Ascending aorta (tissue), 2 donors: ENCODE data around the gene CNPY2. TPM values are rescaled to one million over a fixed set of nuclear protein-coding genes. Genes with fewer than 3 reads are reported as not detected.
"Not testable (repeated sequence)": the region's sequence is repeated elsewhere in the genome, so short reads cannot be mapped to it uniquely, and the experiment has no call there.

ENCODE experiments used
- DNase-seq, 2 donors: peaks; one replicate each; pipeline ENCODE4 v3.0.0-alpha.2; 2019; ENCODE audit warnings: low spot score in 2 of 2
- H3K27ac ChIP-seq, 2 donors: fragments of 200-600 bp; sonication (generic); one replicate each; pipeline ENCODE4 v1.5.1; 2016 to 2017; ENCODE audit warnings: mild to moderate bottlenecking in 1 of 2
- H3K27me3 ChIP-seq: fragments of 200-600 bp; sonication (generic); one replicate; pipeline ENCODE4 v1.5.1; 2017
- H3K36me3 ChIP-seq, 2 donors: fragments of 200-600 bp; sonication (generic); one replicate each; pipeline ENCODE4 v1.5.1; 2016
- H3K4me1 ChIP-seq, 2 donors: fragments of 200-600 bp; sonication (generic); one replicate each; pipeline ENCODE4 v1.5.1; 2016 to 2017; ENCODE audit warnings: mild to moderate bottlenecking in 1 of 2
- H3K4me3 ChIP-seq, 2 donors: fragments of 200-600 bp; sonication (generic); one replicate each; pipeline ENCODE4 v1.5.1; 2016 to 2017; ENCODE audit warnings: mild to moderate bottlenecking in 1 of 2
- H3K9me3 ChIP-seq, 2 donors: fragments of 200-600 bp; sonication (generic); one replicate each; pipeline ENCODE4 v1.5.1; 2016
- intact Hi-C: fragments of 100-400 bp; cut with DNase I; formaldehyde crosslinking; loops from one replicate; pipeline ENCODE4 v1.15.1; 2023
- total RNA-seq: library from RNA; depleted of rRNA; stranded (reverse); fragments of >200 nt; gene quantifications from one replicate; pipeline ENCODE4 v1.1.0, GENCODE V29; 2016
- TF ChIP-seq, protein P1 (sequence below), 3 experiments: fragments of 200-600 bp in 2 of 3; fragments of 450-650 bp in 1 of 3; sonication (generic) in 2 of 3; IDR thresholded peaks; one replicate each; pipeline ENCODE4 v1.5.1; 2016 to 2019; ENCODE audit warnings: antibody characterized with exemption in 3 of 3, mild to moderate bottlenecking in 1 of 3, moderate library complexity in 1 of 3

Gene CNPY2
- total RNA-seq, 1 donor from 2014 or later, result 34.6 TPM

GRCh38 chr12:56271031-56271430 lies 44.8 kb downstream of the CNPY2 start:
- intact Hi-C loops, result no loop called here
- peaks cover 0 to 10% of the 10 kb centered on the region in 2 donors for H3K4me1 ChIP-seq
- H3K27me3 ChIP-seq, result no peaks in the 10 kb centered on the region
- TF ChIP-seq, protein P1, sequence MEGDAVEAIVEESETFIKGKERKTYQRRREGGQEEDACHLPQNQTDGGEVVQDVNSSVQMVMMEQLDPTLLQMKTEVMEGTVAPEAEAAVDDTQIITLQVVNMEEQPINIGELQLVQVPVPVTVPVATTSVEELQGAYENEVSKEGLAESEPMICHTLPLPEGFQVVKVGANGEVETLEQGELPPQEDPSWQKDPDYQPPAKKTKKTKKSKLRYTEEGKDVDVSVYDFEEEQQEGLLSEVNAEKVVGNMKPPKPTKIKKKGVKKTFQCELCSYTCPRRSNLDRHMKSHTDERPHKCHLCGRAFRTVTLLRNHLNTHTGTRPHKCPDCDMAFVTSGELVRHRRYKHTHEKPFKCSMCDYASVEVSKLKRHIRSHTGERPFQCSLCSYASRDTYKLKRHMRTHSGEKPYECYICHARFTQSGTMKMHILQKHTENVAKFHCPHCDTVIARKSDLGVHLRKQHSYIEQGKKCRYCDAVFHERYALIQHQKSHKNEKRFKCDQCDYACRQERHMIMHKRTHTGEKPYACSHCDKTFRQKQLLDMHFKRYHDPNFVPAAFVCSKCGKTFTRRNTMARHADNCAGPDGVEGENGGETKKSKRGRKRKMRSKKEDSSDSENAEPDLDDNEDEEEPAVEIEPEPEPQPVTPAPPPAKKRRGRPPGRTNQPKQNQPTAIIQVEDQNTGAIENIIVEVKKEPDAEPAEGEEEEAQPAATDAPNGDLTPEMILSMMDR (IDR thresholded peaks at IDR 0.05), result peak in 1 of 3 experiments; percentile 32
- no peak for DNase-seq
- no peak overlapping the region for H3K4me3 ChIP-seq
- H3K27ac ChIP-seq, result peak overlapping the region; percentile 31 to 58
- H3K9me3 ChIP-seq, result no peaks in the 10 kb centered on the region
- H3K36me3 ChIP-seq, result peaks cover 50 to 51% of the 10 kb centered on the region in 2 donors

DNA sequence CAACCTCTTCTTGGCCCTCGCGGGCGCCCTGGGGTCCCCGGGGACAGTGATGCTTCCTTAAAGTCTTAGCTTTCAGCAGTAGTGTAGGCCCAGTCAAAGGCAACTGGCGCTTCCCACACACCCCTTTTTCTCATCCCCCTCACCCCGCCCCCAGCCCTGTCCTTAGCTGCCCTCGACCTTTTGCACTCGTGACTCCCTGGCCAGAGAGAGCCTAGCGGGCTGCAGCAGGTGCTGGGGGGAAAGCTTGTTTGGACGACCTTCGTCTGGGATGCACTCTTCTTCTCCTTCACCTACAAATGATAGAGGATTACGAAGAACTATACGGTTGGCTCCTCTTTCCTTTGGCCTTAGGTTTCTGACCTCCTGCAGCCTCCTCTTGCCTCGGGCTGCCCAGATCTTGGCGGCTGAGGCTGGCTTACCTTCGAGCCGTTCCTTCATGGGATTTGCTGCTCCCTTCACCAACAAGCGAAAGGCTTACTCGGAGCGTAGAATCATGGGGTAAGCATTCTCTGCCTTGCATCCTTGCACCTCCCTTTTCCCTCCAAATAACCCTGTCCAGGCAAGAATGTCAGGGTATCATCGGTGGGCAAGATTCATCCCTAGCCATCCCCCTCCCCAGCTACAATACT lies 48.2 kb downstream of the CNPY2 start:
- Histone ChIP-seq H3K27me3 (no peaks in the 10 kb centered on the region), H3K36me3 (peaks cover 17 to 19% of the 10 kb centered on the region in 2 donors), H3K4me1 (peaks cover 0 to 12% of the 10 kb centered on the region in 2 donors), H3K27ac (peak overlapping the region; percentile 91 to 96), H3K4me3 (peak overlapping the region; percentile 69 to 73), H3K9me3 (no peaks in the 10 kb centered on the region)
- TF ChIP-seq, protein P1 (IDR thresholded peaks at IDR 0.05), result no peak
- DNase-seq, result no peak
- intact Hi-C loops, result loop anchor here (1.0 to 2.0 kb wide), 2 partner anchors 9 to 33 kb away; partner anchors contain the start of genes ANKRD52 and CS

- intact Hi-C loops, result loop anchor here (1.0 to 2.0 kb wide), 2 partner anchors 9 to 34 kb away; partner anchors contain the start of genes ANKRD52 and CS
- H3K4me3 ChIP-seq, result peak within 1 kb of the TSS; percentile 69 to 73
- TF ChIP-seq, protein P1 (IDR thresholded peaks at IDR 0.05), result peak; percentile 65 to 72 (median 71)
- DNase-seq, result peak; percentile 79 to 94
- H3K36me3 ChIP-seq, result peaks cover 10 to 12% of the 10 kb centered on the region in 2 donors
- no peaks in the 10 kb centered on the region for H3K9me3 ChIP-seq
- no peaks in the 10 kb centered on the region for H3K27me3 ChIP-seq
- H3K4me1 ChIP-seq, result peaks cover 0 to 12% of the 10 kb centered on the region in 2 donors
- peak within 1 kb of the TSS; percentile 91 to 96 for H3K27ac ChIP-seq
Measured at GRCh38 chr12:56266693-56267442, 48.9 kb downstream of the CNPY2 start, which contains the start of gene COQ10A. TSS of gene COQ10A (plus strand) at chr12:56266942. CDS start at chr12:56267119, 177 bp downstream.

DNA sequence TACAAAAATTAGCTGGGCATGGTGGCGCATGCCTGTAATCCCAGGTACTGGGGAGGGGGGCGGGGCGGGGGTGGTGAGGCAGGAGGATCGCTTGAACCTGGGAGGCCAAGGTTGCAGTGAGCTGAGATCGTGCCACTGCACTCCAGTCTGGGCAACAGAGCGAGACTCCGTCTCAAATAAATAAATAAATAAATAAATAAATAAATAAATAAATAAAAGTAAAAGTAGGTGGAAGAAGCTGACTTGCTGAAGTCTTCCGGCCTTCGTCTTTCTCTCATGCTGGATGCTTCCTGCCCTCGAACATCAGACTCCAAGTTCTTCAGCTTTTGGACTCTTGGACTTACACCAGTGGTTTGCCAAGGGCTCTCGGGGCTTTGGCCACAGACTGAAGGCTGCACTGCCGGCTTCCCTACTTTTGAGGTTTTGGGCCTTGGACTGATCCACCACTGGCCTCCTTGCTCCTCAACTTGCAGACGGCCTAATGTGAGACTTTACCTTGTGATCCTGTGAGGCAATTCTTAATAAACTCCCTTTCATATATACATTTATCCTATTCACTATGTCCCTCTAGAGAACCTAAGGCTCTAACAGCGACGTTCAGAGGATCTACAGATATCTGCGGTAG lies 49.6 kb downstream of the CNPY2 start:
- not testable (repeated sequence) for H3K9me3 ChIP-seq, DNase-seq, H3K27me3 ChIP-seq, H3K36me3 ChIP-seq
- H3K27ac ChIP-seq, result peak overlapping the region; percentile 91 to 96
- peak overlapping the region; percentile 69 to 73 for H3K4me3 ChIP-seq
- H3K4me1 ChIP-seq, result peaks cover 0 to 12% of the 10 kb centered on the region in 2 donors
- intact Hi-C loops, result loop anchor here (2.0 kb wide), 1 partner anchor 35 kb away; the partner anchor contains the start of gene CS

DNA sequence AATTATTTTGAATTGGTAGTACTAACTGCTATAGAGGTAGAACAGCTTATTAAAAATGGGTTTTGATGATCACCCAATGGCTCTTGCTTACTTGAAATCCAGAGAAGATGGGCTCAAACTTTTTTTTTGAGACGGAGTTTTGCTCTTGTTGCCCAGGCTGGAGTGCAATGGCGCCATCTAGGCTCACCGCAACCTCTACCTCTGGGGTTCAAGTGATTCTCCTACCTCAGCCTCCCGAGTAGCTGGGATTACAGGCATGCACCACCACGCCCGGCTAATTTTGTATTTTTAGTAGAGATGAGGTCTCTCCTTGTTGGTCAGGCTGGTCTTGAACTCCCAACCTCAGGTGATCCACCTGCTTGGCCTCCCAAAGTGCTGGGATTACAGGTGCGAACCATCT lies 52.8 kb downstream of the CNPY2 start:
- intact Hi-C loops, H3K27ac ChIP-seq, H3K4me3 ChIP-seq, H3K27me3 ChIP-seq, H3K36me3 ChIP-seq, H3K9me3 ChIP-seq, DNase-seq: not testable (repeated sequence)
- peaks cover 0 to 19% of the 10 kb centered on the region in 2 donors for H3K4me1 ChIP-seq

DNA sequence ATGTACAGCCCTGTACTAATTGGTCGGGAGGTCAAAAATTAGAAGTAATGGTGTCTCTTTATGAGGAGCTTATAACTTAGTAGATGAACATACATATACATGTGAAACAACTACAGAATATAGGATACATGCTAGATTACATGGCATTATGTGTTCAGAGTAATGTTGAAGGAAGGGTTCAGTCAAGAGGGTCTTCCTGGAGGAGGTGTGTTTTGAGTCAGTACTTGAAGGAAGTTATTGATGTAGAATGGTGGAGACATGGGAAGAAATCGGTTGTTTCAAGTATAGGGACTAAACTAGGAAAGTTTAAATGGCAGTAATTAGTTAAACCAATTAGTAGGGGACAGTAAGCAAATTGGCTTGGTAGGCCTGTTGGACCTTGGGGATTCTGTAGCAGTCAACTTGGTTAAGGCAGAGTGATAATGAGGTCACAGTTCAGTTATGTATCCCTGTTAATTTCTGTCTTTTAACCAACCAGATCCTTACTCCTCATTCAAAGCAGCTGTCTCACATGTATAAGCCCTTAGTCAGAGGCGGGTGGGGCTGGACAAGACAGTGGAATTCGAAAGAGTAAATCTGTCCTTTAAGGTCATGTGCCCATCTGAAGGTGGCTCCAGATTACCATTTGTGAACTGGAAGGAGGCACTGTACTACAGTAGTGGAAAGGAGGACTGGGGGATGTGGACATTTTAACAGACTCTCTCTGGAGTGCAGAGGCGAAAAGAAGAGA lies 54.1 kb downstream of the CNPY2 start:
- no peaks in the 10 kb centered on the region for H3K9me3 ChIP-seq
- no peak overlapping the region for H3K4me3 ChIP-seq
- intact Hi-C loops, result no loop called here
- no peak overlapping the region for H3K27ac ChIP-seq
- no peaks in the 10 kb centered on the region for H3K36me3 ChIP-seq
- H3K27me3 ChIP-seq, result no peaks in the 10 kb centered on the region
- TF ChIP-seq, protein P1 (IDR thresholded peaks at IDR 0.05), result no peak
- DNase-seq, result no peak
- H3K4me1 ChIP-seq, result peaks cover 3 to 21% of the 10 kb centered on the region in 2 donors
